ENCODE results near the gene VPS51.

The VPS51 gene

DNA sequence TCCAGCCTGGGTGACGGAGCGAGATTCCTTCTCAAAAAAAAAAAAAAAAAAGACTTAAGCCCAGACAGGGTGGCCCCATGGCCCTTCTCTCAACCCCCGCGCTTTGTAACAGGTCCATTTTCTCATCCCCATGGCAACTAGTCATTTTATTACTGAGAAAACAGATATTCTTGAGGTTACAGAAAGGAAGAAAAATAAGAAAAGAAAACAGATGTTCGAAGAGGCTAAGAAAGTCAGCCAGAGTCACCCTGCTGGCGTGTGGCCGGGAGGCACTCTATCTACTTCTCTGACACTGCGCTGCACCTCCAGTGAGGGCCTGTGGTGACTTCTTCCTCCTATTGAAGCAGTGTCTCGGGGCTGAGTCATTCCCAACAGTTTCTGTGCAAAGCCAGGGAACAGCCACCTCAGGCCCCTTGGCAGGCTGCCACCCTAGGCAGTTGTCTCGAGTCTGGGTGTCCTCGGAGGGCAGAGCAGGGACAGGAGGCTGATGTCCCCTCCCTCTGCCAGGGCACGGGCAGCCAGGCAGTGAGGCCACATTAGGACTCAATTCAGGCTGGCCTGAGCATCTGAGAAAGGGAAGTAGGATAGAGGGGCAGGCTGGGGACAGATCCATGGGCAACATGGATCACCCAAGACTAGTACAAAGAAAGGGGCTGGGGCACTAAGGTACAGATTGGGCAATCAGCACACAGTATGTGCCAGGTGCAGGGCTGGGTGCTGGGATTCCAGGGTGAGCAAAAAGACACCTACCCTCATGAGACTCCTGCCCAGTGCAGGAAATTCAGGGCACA, 54.7 kb downstream of the VPS51 start:
- peaks cover 12% of the 10 kb centered on the region for H3K4me1 ChIP-seq (ENCODE audit: control insufficient read depth, insufficient read depth, low read length)
- peak overlapping the region; percentile 30 for H3K9ac ChIP-seq (ENCODE audit: low read length)
- no peaks in the 10 kb centered on the region for H3K9me3 ChIP-seq (ENCODE audit: control insufficient read depth, low read length)
- H3K36me3 ChIP-seq (ENCODE audit: control insufficient read depth, insufficient read depth, low read length, severe bottlenecking): no peaks in the 10 kb centered on the region
- H3K27me3 ChIP-seq (replicated peaks; ENCODE audit: control insufficient read depth, insufficient read depth, low read length): peaks cover 3% of the 10 kb centered on the region
- peak; percentile 85 for DNase-seq (ENCODE audit: low read depth)
- H3K4me3 ChIP-seq (ENCODE audit: low read length): peak overlapping the region; percentile 32

- Histone ChIP-seq H3K27me3 (replicated peaks; ENCODE audit: control insufficient read depth, insufficient read depth, low read length) (peaks cover 3% of the 10 kb centered on the region), H3K9ac (ENCODE audit: low read length) (no peak overlapping the region), H3K9me3 (ENCODE audit: control insufficient read depth, low read length) (no peaks in the 10 kb centered on the region), H3K4me1 (ENCODE audit: control insufficient read depth, insufficient read depth, low read length) (peaks cover 12% of the 10 kb centered on the region), H3K36me3 (ENCODE audit: control insufficient read depth, insufficient read depth, low read length, severe bottlenecking) (no peaks in the 10 kb centered on the region), H3K4me3 (ENCODE audit: low read length) (no peak overlapping the region)
- no peak for DNase-seq (ENCODE audit: low read depth)
These were observed 55.4 kb downstream of the VPS51 start for GRCh38 chr11:65151331-65151899.

- no peak overlapping the region for H3K9ac ChIP-seq (ENCODE audit: low read length)
- H3K4me3 ChIP-seq (ENCODE audit: low read length): no peak overlapping the region
- DNase-seq (ENCODE audit: low read depth): peak; percentile 1
- no peaks in the 10 kb centered on the region for H3K36me3 ChIP-seq (ENCODE audit: control insufficient read depth, insufficient read depth, low read length, severe bottlenecking)
- peaks cover 12% of the 10 kb centered on the region for H3K4me1 ChIP-seq (ENCODE audit: control insufficient read depth, insufficient read depth, low read length)
- no peaks in the 10 kb centered on the region for H3K9me3 ChIP-seq (ENCODE audit: control insufficient read depth, low read length)
- H3K27me3 ChIP-seq (replicated peaks; ENCODE audit: control insufficient read depth, insufficient read depth, low read length): peaks cover 3% of the 10 kb centered on the region
These were observed 56.1 kb downstream of the VPS51 start for GRCh38 chr11:65152122-65152521.

DNA sequence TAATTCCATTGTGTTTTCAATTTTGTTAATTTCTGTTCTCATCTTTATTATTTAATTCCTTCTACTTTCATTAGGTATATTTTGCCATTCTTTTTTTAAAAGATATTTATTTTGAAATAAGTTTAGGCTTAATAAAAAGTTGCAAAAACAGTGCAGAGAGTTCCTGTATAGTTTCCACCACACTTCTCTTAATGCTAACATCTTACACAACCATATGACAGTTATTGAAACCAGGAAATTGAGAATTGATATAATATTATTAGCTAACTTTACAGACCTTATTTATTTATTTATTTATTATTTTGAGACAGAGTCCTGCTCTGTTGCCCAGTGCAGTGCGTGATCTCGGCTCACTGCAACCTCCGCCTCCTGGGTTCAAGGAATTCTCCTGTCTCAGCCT, 60.2 kb downstream of the VPS51 start:
- Histone ChIP-seq H3K9ac (ENCODE audit: low read length) (no peak overlapping the region), H3K36me3 (ENCODE audit: control insufficient read depth, insufficient read depth, low read length, severe bottlenecking) (no peaks in the 10 kb centered on the region), H3K27me3 (replicated peaks; ENCODE audit: control insufficient read depth, insufficient read depth, low read length) (peaks cover 3% of the 10 kb centered on the region), H3K9me3 (ENCODE audit: control insufficient read depth, low read length) (no peaks in the 10 kb centered on the region), H3K4me1 (ENCODE audit: control insufficient read depth, insufficient read depth, low read length) (no peaks in the 10 kb centered on the region), H3K4me3 (ENCODE audit: low read length) (no peak overlapping the region)
- no peak for DNase-seq (ENCODE audit: low read depth)

- Histone ChIP-seq H3K9ac (ENCODE audit: low read length) (no peak overlapping the region), H3K36me3 (ENCODE audit: control insufficient read depth, insufficient read depth, low read length, severe bottlenecking) (no peaks in the 10 kb centered on the region), H3K4me3 (ENCODE audit: low read length) (no peak overlapping the region), H3K4me1 (ENCODE audit: control insufficient read depth, insufficient read depth, low read length) (no peaks in the 10 kb centered on the region), H3K9me3 (ENCODE audit: control insufficient read depth, low read length) (no peaks in the 10 kb centered on the region), H3K27me3 (replicated peaks; ENCODE audit: control insufficient read depth, insufficient read depth, low read length) (peaks cover 3% of the 10 kb centered on the region)
- no peak for DNase-seq (ENCODE audit: low read depth)
These were observed 60.9 kb downstream of the VPS51 start for GRCh38 chr11:65156926-65157325.

- Histone ChIP-seq H3K4me3 (ENCODE audit: low read length) (no peak overlapping the region), H3K9me3 (ENCODE audit: control insufficient read depth, low read length) (no peaks in the 10 kb centered on the region), H3K27me3 (replicated peaks; ENCODE audit: control insufficient read depth, insufficient read depth, low read length) (peaks cover 3% of the 10 kb centered on the region), H3K4me1 (ENCODE audit: control insufficient read depth, insufficient read depth, low read length) (no peaks in the 10 kb centered on the region), H3K9ac (ENCODE audit: low read length) (no peak overlapping the region), H3K36me3 (ENCODE audit: control insufficient read depth, insufficient read depth, low read length, severe bottlenecking) (no peaks in the 10 kb centered on the region)
- DNase-seq (ENCODE audit: low read depth): no peak
These were observed 61.3 kb downstream of the VPS51 start for GRCh38 chr11:65157336-65157735.

DNA sequence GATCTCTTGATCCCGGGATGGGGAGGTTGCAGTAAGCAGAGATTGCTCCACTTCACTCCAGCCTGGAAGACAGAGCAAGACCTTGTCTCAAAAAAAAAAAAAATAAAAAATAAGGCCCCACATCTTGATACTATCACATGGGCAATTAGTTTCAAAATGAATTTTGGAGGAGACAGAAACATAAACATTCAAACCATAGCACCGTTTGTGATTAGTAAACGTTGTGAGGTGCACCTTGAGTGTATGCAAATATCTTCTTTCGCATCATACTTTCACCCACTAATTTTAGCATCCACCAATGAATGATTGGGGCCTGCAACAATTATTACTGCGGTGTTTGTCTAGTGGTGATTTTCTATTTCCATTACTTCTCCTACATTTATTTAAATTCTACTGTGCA, 63.0 kb downstream of the VPS51 start:
- Histone ChIP-seq H3K9me3 (ENCODE audit: control insufficient read depth, low read length) (no peaks in the 10 kb centered on the region), H3K9ac (ENCODE audit: low read length) (no peak overlapping the region), H3K4me3 (ENCODE audit: low read length) (no peak overlapping the region), H3K36me3 (ENCODE audit: control insufficient read depth, insufficient read depth, low read length, severe bottlenecking) (no peaks in the 10 kb centered on the region), H3K4me1 (ENCODE audit: control insufficient read depth, insufficient read depth, low read length) (no peaks in the 10 kb centered on the region), H3K27me3 (replicated peaks; ENCODE audit: control insufficient read depth, insufficient read depth, low read length) (no peaks in the 10 kb centered on the region)
- DNase-seq (ENCODE audit: low read depth): no peak

GRCh38 chr11:65160643-65161042, 64.6 kb downstream of the VPS51 start:
- Histone ChIP-seq H3K4me3 (ENCODE audit: low read length) (no peak overlapping the region), H3K36me3 (ENCODE audit: control insufficient read depth, insufficient read depth, low read length, severe bottlenecking) (no peaks in the 10 kb centered on the region), H3K9me3 (ENCODE audit: control insufficient read depth, low read length) (no peaks in the 10 kb centered on the region), H3K27me3 (replicated peaks; ENCODE audit: control insufficient read depth, insufficient read depth, low read length) (no peaks in the 10 kb centered on the region), H3K9ac (ENCODE audit: low read length) (no peak overlapping the region), H3K4me1 (ENCODE audit: control insufficient read depth, insufficient read depth, low read length) (peaks cover 5% of the 10 kb centered on the region)
- DNase-seq (ENCODE audit: low read depth): no peak

All from adipocyte (in vitro differentiated cells).